A673 (cell line): Measurements from ENCODE around the gene MEAF6. TPM values are rescaled to one million over a fixed set of nuclear protein-coding genes. Genes with fewer than 3 reads are reported as not detected.
A peak's percentile ranks its signal among the peaks of the same experiment; 100 is the strongest.

Source experiments
- BruUV-seq: library from RNA; stranded (reverse); fragments of 400-500 nt; replicated peaks from 2 replicates; lab custom pipeline; 2021; lab: Mats Ljungman, UMichigan
- CTCF ChIA-PET: fragments of 300-600 bp; sonication (Branson Sonifier 250); formaldehyde crosslinking; loops from one replicate; lab custom pipeline; 2022; ENCODE audit warnings: antibody characterized with exemption; lab: Charles Lee
- POLR2A ChIA-PET: fragments of 300-600 bp; sonication (Branson Sonifier 250); formaldehyde crosslinking; loops from one replicate; lab custom pipeline; 2022; ENCODE audit warnings: antibody characterized with exemption; ENCODE audit not compliant: low non-redundant PET; lab: Charles Lee
- DNase-seq: peaks from one replicate; pipeline ENCODE4 v3.0.0-alpha.2; 2015; ENCODE audit warnings: low spot score
- H3K27ac ChIP-seq: fragments of 200-600 bp; sonication (generic); 2 replicates; pipeline ENCODE4 v1.5.1; 2016; ENCODE audit warnings: mixed run types, low read depth, mild to moderate bottlenecking, mixed read lengths, antibody characterized with exemption, low read length; ENCODE audit not compliant: poor library complexity, severe bottlenecking
- H3K27me3 ChIP-seq: fragments of 200-600 bp; sonication (generic); replicated peaks from 2 replicates; pipeline ENCODE4 v1.6.1; 2017; ENCODE audit warnings: mixed run types, low read depth, mild to moderate bottlenecking, mixed read lengths, antibody characterized with exemption, low read length; ENCODE audit not compliant: insufficient read depth, poor library complexity
- H3K36me3 ChIP-seq: fragments of 200-600 bp; sonication (generic); 2 replicates; pipeline ENCODE4 v1.6.1; 2016; ENCODE audit warnings: mixed run types, mild to moderate bottlenecking, mixed read lengths, antibody characterized with exemption, low read length; ENCODE audit not compliant: insufficient read depth, poor library complexity, severe bottlenecking
- H3K4me1 ChIP-seq: fragments of 200-600 bp; sonication (generic); 2 replicates; pipeline ENCODE4 v1.6.1; 2017; ENCODE audit warnings: mixed run types, mild to moderate bottlenecking, mixed read lengths, antibody characterized with exemption, low read length; ENCODE audit not compliant: insufficient read depth, poor library complexity, severe bottlenecking
- H3K4me3 ChIP-seq: fragments of 200-600 bp; sonication (generic); 2 replicates; pipeline ENCODE4 v1.5.1; 2016; ENCODE audit warnings: low read depth, mixed run types, mild to moderate bottlenecking, mixed read lengths, low read length; ENCODE audit not compliant: poor library complexity, severe bottlenecking
- H3K9me3 ChIP-seq: fragments of 200-600 bp; sonication (generic); 2 replicates; pipeline ENCODE4 v1.6.1; 2016; ENCODE audit warnings: mixed run types, low read depth, mild to moderate bottlenecking, mixed read lengths, antibody characterized with exemption, low read length; ENCODE audit not compliant: poor library complexity, severe bottlenecking
- EZH2 ChIP-seq: fragments of 200-600 bp; sonication (generic); IDR thresholded peaks from 2 replicates; pipeline ENCODE4 v1.6.1; 2017; ENCODE audit warnings: borderline replicate concordance, low read depth, mild to moderate bottlenecking, mixed read lengths, antibody characterized with exemption, low read length; ENCODE audit not compliant: poor library complexity, severe bottlenecking
- intact Hi-C: fragments of 100-400 bp; cut with micrococcal nuclease; formaldehyde crosslinking; loops from one replicate; pipeline ENCODE4 v1.10.0; 2022; ENCODE audit not compliant: unreplicated experiment
- total RNA-seq: library from RNA; stranded (reverse); gene quantifications from 2 replicates; pipeline ENCODE4 v1.2.3, GENCODE V29; 2021
- TF ChIP-seq, protein P1 (sequence below): fragments of 300-800, 200-600 bp; sonication (generic); conservative IDR thresholded peaks from 2 replicates; pipeline ENCODE4 v1.5.1; 2017; ENCODE audit warnings: low read depth, mild to moderate bottlenecking, antibody characterized with exemption, low read length, moderate library complexity, mixed read lengths

MEAF6 gene
- total RNA-seq, 1 experiment from 2014 or later: 73.8 TPM

DNA sequence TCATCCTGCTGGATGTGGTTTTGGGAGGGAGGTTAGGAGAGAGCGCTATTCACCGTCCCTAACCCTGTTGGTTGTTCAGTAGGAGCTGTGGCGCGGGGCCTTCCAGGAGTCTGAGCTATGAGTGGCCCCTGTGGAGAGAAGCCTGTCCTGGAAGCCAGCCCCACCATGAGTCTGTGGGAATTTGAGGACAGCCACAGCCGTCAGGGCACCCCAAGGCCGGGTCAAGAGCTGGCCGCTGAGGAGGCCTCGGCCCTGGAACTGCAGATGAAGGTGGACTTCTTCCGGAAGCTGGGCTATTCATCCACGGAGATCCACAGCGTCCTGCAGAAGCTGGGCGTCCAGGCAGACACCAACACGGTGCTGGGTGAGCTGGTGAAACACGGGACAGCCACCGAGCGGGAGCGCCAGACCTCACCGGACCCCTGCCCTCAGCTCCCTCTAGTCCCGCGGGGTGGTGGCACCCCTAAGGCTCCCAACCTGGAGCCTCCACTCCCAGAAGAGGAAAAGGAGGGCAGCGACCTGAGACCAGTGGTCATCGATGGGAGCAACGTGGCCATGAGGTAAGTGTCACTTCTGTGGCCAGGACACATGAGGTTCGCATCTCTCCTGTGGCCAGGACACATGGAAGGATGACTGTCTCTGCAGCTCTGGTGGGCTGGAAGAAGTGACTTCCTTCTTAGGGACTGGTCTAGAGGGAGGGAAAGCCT is 39.0 kb downstream of the MEAF6 start:
- DNase-seq: no peak
- Histone ChIP-seq H3K4me3 (peak overlapping the region; percentile 75), H3K9me3 (no peaks in the 10 kb centered on the region), H3K27ac (peak overlapping the region; percentile 82), H3K36me3 (peaks cover 12% of the 10 kb centered on the region), H3K27me3 (no peaks in the 10 kb centered on the region), H3K4me1 (peaks cover 65% of the 10 kb centered on the region)
- no peak for TF ChIP-seq EZH2
- TF ChIP-seq, protein P1, sequence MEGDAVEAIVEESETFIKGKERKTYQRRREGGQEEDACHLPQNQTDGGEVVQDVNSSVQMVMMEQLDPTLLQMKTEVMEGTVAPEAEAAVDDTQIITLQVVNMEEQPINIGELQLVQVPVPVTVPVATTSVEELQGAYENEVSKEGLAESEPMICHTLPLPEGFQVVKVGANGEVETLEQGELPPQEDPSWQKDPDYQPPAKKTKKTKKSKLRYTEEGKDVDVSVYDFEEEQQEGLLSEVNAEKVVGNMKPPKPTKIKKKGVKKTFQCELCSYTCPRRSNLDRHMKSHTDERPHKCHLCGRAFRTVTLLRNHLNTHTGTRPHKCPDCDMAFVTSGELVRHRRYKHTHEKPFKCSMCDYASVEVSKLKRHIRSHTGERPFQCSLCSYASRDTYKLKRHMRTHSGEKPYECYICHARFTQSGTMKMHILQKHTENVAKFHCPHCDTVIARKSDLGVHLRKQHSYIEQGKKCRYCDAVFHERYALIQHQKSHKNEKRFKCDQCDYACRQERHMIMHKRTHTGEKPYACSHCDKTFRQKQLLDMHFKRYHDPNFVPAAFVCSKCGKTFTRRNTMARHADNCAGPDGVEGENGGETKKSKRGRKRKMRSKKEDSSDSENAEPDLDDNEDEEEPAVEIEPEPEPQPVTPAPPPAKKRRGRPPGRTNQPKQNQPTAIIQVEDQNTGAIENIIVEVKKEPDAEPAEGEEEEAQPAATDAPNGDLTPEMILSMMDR: no peak
- intact Hi-C loops: no loop called here
- BruUV-seq: no TSS peak
- ChIA-PET POLR2A (interaction anchor here (0.6 kb wide), 1 partner anchor 21 kb away, joined by 3 read pairs; no protein-coding TSS in a partner anchor), CTCF (interaction anchor here (1.1 kb wide), 1 partner anchor 12 kb away, joined by 5 read pairs; no protein-coding TSS in a partner anchor)

DNA sequence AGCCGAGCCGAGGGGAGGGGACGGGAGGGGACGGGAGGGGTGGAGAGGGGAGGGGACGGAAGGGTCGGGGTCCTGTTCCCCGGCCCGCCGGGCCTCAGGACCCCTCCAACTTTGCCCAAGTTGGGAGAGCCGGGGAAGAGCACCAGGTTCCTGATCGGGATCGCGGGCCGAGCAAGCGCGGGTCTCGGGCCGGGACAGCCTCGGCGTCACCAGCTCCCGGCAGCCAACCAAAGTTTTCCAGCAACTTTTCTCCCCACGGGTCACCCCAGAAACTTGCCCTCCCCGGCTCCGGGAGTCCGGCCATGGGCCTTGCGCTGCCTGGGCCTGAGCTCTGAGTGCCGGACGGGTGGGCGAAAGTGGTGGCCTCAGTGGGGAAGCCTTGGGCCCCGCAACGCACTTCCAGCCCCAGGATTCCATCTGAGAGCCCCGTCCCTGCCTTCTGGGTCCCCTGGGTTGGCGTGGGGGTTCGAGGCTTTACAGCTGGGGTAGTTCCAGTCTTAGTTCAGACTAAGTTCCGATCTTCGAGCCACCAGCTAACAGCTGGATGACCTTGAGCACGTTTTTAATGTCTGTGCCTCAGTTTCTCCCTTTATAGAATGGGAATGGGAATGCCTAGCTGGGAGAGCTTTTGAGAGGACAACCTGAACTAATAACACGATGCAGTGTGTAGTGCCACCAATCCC is 39.7 kb downstream of the MEAF6 start:
- peak; percentile 21 for DNase-seq
- CTCF ChIA-PET: interaction anchor here (1.1 kb wide), 1 partner anchor 12 kb away, joined by 5 read pairs; no protein-coding TSS in a partner anchor
- intact Hi-C loops: no loop called here
- Histone ChIP-seq H3K27ac (peak overlapping the region; percentile 82), H3K27me3 (no peaks in the 10 kb centered on the region), H3K36me3 (peaks cover 5% of the 10 kb centered on the region), H3K4me1 (peaks cover 64% of the 10 kb centered on the region), H3K4me3 (peak overlapping the region; percentile 75), H3K9me3 (no peaks in the 10 kb centered on the region)
- POLR2A ChIA-PET: interaction anchor here (0.6 to 0.7 kb wide), 2 partner anchors 22 to 81 kb away, joined by 3 to 4 read pairs; no protein-coding TSS in a partner anchor
- TF ChIP-seq EZH2: no peak
- TF ChIP-seq, protein P1: no peak
- BruUV-seq: TSS peak; percentile 39

GRCh38 chr1:37474046-37474696 is 40.4 kb downstream of the MEAF6 start, which contains the start of gene ZC3H12A:
TSS of gene ZC3H12A (plus strand) at chr1:37474580. CDS start at chr1:37475497, 917 bp downstream.
- Histone ChIP-seq H3K4me3 (peak within 1 kb of the TSS; percentile 75), H3K27me3 (no peaks in the 10 kb centered on the region), H3K36me3 (peaks cover 4% of the 10 kb centered on the region), H3K9me3 (no peaks in the 10 kb centered on the region), H3K27ac (peak within 1 kb of the TSS; percentile 82), H3K4me1 (peaks cover 58% of the 10 kb centered on the region)
- POLR2A ChIA-PET: interaction anchor here (0.7 kb wide), 1 partner anchor 81 kb away, joined by 4 read pairs; no protein-coding TSS in a partner anchor
- intact Hi-C loops: no loop called here
- CTCF ChIA-PET: interaction anchor here (1.1 kb wide), 1 partner anchor 13 kb away, joined by 5 read pairs; no protein-coding TSS in a partner anchor
- TF ChIP-seq, protein P1: no peak
- no peak for TF ChIP-seq EZH2
- peak; percentile 88 for DNase-seq
- no TSS peak for BruUV-seq
